Loucy (cell line): ENCODE results near the gene SLC43A3.

Experiments used
- H2AFZ ChIP-seq: fragments of 200-600 bp; sonication (generic); 2 replicates; pipeline ENCODE4 v1.6.0; 2016; ENCODE audit warnings: antibody characterized with exemption, mild to moderate bottlenecking, low read length, moderate library complexity
- H3F3A ChIP-seq: fragments of 200-600 bp; 2 replicates; pipeline ENCODE4 v1.6.0; 2016; ENCODE audit warnings: antibody characterized with exemption, low read depth, mild to moderate bottlenecking
- H3K27me3 ChIP-seq: fragments of 200-600 bp; sonication (generic); 2 replicates; pipeline ENCODE4 v1.6.1; 2014; ENCODE audit warnings: low read length, mild to moderate bottlenecking; ENCODE audit not compliant: insufficient read depth, poor library complexity, severe bottlenecking
- H3K36me3 ChIP-seq: fragments of 200-600 bp; sonication (generic); 2 replicates; pipeline ENCODE4 v1.6.1; 2016; ENCODE audit warnings: low read length; ENCODE audit not compliant: insufficient read depth
- H3K4me1 ChIP-seq: fragments of 200-600 bp; sonication (generic); 2 replicates; pipeline ENCODE4 v1.5.1; 2014; ENCODE audit warnings: low read length, mild to moderate bottlenecking; ENCODE audit not compliant: insufficient read depth, poor library complexity, severe bottlenecking
- H3K4me2 ChIP-seq: fragments of 200-600 bp; sonication (generic); 2 replicates; pipeline ENCODE4 v1.6.0; 2014; ENCODE audit warnings: antibody characterized with exemption, low read length, low read depth, mild to moderate bottlenecking; ENCODE audit not compliant: poor library complexity, severe bottlenecking
- H3K4me3 ChIP-seq: fragments of 200-600 bp; sonication (generic); 2 replicates; pipeline ENCODE4 v1.5.1; 2014; ENCODE audit warnings: low read length, mild to moderate bottlenecking, mixed read lengths; ENCODE audit not compliant: poor library complexity, severe bottlenecking
- H3K79me2 ChIP-seq: fragments of 200-600 bp; sonication (generic); 2 replicates; pipeline ENCODE4 v1.6.1; 2014; ENCODE audit warnings: low read length; ENCODE audit not compliant: insufficient read depth
- H3K9ac ChIP-seq: fragments of 200-600 bp; sonication (generic); 2 replicates; pipeline ENCODE4 v1.6.0; 2014; ENCODE audit warnings: mild to moderate bottlenecking, low read depth, low read length, moderate library complexity; ENCODE audit not compliant: poor library complexity, severe bottlenecking
- H3K9me2 ChIP-seq: fragments of 200-600 bp; sonication (generic); replicated peaks from 2 replicates; pipeline ENCODE4 v1.6.1; 2016; ENCODE audit warnings: low read depth, low read length, mixed read lengths
- H3K9me3 ChIP-seq: fragments of 200-600 bp; sonication (generic); 2 replicates; pipeline ENCODE4 v1.6.1; 2014; ENCODE audit warnings: mild to moderate bottlenecking, antibody characterized with exemption, low read length, low read depth; ENCODE audit not compliant: insufficient read depth
- H4K20me1 ChIP-seq: fragments of 200-600 bp; sonication (generic); 2 replicates; pipeline ENCODE4 v1.6.0; 2014; ENCODE audit warnings: antibody characterized with exemption, low read length, mild to moderate bottlenecking; ENCODE audit not compliant: insufficient read depth, poor library complexity, severe bottlenecking
- CTCF ChIP-seq: fragments of 200-600 bp; sonication (generic); conservative IDR thresholded peaks from 2 replicates; pipeline ENCODE4 v1.5.1; 2014; ENCODE audit warnings: mild to moderate bottlenecking, antibody characterized with exemption, low read length
- EZH2phosphoT487 ChIP-seq: fragments of 200-600 bp; IDR thresholded peaks from 2 replicates; pipeline ENCODE4 v1.6.1; 2018; ENCODE audit warnings: antibody characterized with exemption, mild to moderate bottlenecking, moderate library complexity, borderline replicate concordance

SLC43A3 gene

DNA sequence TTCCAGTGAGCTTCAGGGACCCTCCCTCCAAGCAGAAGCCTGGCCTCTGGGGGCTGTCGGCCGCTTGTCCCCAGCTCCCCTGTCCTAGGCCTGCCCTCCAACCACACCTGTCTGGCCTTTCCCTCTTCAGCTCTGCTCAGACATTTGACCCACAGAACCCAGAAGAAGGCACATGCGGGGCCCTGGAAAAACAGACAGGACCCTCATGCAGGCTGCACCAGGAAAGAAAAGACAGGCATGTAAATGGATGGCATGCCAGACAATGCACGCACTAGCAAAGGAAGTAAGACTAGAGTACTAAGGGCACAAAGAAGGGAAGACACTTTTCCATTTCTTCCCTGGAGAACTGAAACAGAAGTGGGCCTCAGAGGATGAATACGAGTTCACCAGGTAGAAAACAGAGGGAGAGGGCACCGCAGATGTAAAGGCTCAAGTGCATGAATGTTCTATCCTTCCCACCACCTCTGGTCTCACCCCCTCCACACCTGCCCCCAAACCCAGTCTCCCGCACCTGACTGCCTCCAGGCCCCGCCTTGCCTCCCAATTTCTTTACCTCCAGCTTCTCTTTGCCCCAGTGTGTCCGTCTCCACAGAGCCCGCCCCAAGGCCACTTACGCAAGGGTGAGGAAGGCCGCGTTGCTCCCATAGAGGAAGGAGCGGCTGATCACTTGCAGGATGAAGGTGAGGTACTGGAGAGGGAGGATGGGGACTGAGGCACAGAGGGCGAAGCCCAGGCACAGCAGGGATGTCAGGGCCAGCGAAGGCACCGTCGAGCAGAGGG, 17.4 kb downstream of the SLC43A3 start:
- H3K79me2 ChIP-seq: peaks cover 33% of the 10 kb centered on the region
- peak overlapping the region; percentile 4 for H3K4me2 ChIP-seq
- peaks cover 23% of the 10 kb centered on the region for H3K4me1 ChIP-seq
- H3K4me3 ChIP-seq: no peak overlapping the region
- no peaks in the 10 kb centered on the region for H3F3A ChIP-seq
- H3K9ac ChIP-seq: no peak overlapping the region
- peaks cover 67% of the 10 kb centered on the region for H4K20me1 ChIP-seq
- H3K9me3 ChIP-seq: no peaks in the 10 kb centered on the region
- H3K36me3 ChIP-seq: peaks cover 94% of the 10 kb centered on the region
- H2AFZ ChIP-seq: no peak overlapping the region
- H3K9me2 ChIP-seq: no peaks in the 10 kb centered on the region
- peaks cover 4% of the 10 kb centered on the region for H3K27me3 ChIP-seq
- no peak for TF ChIP-seq CTCF
- TF ChIP-seq EZH2phosphoT487: no peak

- Histone ChIP-seq H3K79me2 (peaks cover 25% of the 10 kb centered on the region), H3K9me3 (no peaks in the 10 kb centered on the region), H3K9ac (no peak overlapping the region), H3K4me1 (peaks cover 20% of the 10 kb centered on the region), H3F3A (no peaks in the 10 kb centered on the region), H3K36me3 (peaks cover 87% of the 10 kb centered on the region), H3K4me2 (no peak overlapping the region), H2AFZ (no peak overlapping the region), H3K9me2 (no peaks in the 10 kb centered on the region), H4K20me1 (peaks cover 64% of the 10 kb centered on the region), H3K4me3 (no peak overlapping the region), H3K27me3 (peaks cover 4% of the 10 kb centered on the region)
- TF ChIP-seq EZH2phosphoT487 (no peak), CTCF (no peak)
Observed at GRCh38 chr11:57408771-57409170, 18.1 kb downstream of the SLC43A3 start.

DNA sequence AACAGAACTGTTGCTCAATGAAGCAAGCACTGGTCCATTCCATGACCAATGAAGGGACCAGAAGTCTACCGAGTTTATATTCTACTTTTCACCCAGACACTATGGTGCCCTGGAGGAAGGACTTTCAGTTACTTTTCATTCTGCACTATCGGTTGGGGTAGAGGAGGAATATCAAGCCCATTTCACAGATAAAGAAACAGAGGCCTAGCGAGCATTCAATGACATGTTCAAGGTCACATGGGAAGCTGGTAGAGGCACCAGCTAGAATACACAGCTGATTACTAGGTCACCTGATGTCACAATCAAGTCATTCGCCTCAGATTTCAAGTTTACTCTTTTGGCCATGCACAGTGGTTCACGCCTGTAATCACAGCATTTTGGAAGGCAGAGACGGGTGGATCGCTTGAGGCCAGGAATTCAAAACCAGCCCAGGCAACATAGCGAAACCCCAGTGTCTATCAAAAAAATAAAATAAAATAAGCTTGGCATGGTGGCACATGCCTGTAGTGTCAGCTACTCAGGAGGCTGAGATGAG, 18.9 kb downstream of the SLC43A3 start:
- Histone ChIP-seq H2AFZ (no peak overlapping the region), H3K4me3 (no peak overlapping the region), H3K4me2 (no peak overlapping the region), H3K4me1 (peaks cover 19% of the 10 kb centered on the region), H3K9me2 (no peaks in the 10 kb centered on the region), H3K79me2 (peaks cover 18% of the 10 kb centered on the region), H3K27me3 (peaks cover 4% of the 10 kb centered on the region), H3F3A (no peaks in the 10 kb centered on the region), H3K36me3 (peaks cover 79% of the 10 kb centered on the region; the same call in 1 of the 2 replicates), H4K20me1 (peaks cover 58% of the 10 kb centered on the region), H3K9me3 (no peaks in the 10 kb centered on the region), H3K9ac (no peak overlapping the region)
- no peak for TF ChIP-seq EZH2phosphoT487
- no peak for TF ChIP-seq CTCF
